Nephron progenitor cell (in vitro differentiated cells): ENCODE measurements around the gene OLFM2.

Source experiments
- DNase-seq: peaks from one replicate; pipeline ENCODE4 v3.0.0; 2021
- H3K27ac Mint-ChIP-seq: 2 replicates; pipeline ENCODE4 v1.8.0; 2021; ENCODE audit warnings: mild to moderate bottlenecking, moderate library complexity, mixed read lengths
- H3K27me3 Mint-ChIP-seq: 2 replicates; pipeline ENCODE4 v1.8.0; 2021; ENCODE audit warnings: mild to moderate bottlenecking, low read depth, mixed read lengths; ENCODE audit not compliant: poor library complexity
- H3K36me3 Mint-ChIP-seq: 2 replicates; pipeline ENCODE4 v1.8.0; 2021; ENCODE audit warnings: low read depth, mixed read lengths
- H3K4me1 Mint-ChIP-seq: 2 replicates; pipeline ENCODE4 v1.8.0; 2021; ENCODE audit warnings: mixed read lengths
- H3K4me3 Mint-ChIP-seq: 2 replicates; pipeline ENCODE4 v1.8.0; 2021; ENCODE audit warnings: mild to moderate bottlenecking, moderate library complexity, mixed read lengths
- H3K9me3 Mint-ChIP-seq: 2 replicates; pipeline ENCODE4 v1.8.0; 2021; ENCODE audit warnings: mild to moderate bottlenecking, moderate library complexity, mixed read lengths
- TF ChIP-seq, protein P1 (sequence below): fragments of 200-600 bp; sonication (generic); IDR thresholded peaks from 2 replicates; pipeline ENCODE4 v1.5.0; 2021; ENCODE audit warnings: antibody characterized with exemption

OLFM2 gene

DNA sequence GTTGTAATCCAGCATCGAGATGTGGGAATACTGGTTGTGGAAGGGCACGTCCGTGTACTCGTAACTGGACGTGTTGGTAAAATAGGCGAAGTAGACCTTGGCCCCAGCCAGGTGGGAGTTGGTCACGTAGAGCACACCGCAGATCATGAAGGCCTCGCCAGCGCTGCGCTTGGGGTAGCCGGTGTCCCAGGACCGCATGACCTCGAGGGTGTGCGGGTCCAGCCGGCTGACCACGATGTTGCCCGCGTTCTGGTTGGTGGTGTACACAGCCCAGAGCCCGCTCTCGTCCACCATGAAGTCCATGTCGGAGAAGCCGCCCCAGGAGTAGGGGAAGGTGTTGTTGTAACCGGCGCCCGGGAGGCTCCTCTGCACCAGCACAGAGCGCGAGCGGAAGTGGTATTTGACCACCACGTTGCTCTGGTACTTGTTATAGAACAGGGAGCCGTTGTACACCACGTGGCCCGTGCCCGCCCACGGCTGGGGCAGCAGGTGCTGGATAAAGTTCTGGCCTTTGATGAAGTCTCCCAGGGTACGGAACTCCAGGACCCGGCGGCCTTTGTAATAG is 82.0 kb downstream of the OLFM2 start:
- TF ChIP-seq, protein P1, sequence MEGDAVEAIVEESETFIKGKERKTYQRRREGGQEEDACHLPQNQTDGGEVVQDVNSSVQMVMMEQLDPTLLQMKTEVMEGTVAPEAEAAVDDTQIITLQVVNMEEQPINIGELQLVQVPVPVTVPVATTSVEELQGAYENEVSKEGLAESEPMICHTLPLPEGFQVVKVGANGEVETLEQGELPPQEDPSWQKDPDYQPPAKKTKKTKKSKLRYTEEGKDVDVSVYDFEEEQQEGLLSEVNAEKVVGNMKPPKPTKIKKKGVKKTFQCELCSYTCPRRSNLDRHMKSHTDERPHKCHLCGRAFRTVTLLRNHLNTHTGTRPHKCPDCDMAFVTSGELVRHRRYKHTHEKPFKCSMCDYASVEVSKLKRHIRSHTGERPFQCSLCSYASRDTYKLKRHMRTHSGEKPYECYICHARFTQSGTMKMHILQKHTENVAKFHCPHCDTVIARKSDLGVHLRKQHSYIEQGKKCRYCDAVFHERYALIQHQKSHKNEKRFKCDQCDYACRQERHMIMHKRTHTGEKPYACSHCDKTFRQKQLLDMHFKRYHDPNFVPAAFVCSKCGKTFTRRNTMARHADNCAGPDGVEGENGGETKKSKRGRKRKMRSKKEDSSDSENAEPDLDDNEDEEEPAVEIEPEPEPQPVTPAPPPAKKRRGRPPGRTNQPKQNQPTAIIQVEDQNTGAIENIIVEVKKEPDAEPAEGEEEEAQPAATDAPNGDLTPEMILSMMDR = no peak
- no peak overlapping the region for H3K27ac Mint-ChIP-seq
- no peaks in the 10 kb centered on the region for H3K9me3 Mint-ChIP-seq
- H3K27me3 Mint-ChIP-seq = peaks cover 12% of the 10 kb centered on the region
- peaks cover 57% of the 10 kb centered on the region for H3K4me1 Mint-ChIP-seq
- H3K4me3 Mint-ChIP-seq = peak overlapping the region; percentile 32
- DNase-seq = no peak
- peaks cover 35% of the 10 kb centered on the region for H3K36me3 Mint-ChIP-seq

DNA sequence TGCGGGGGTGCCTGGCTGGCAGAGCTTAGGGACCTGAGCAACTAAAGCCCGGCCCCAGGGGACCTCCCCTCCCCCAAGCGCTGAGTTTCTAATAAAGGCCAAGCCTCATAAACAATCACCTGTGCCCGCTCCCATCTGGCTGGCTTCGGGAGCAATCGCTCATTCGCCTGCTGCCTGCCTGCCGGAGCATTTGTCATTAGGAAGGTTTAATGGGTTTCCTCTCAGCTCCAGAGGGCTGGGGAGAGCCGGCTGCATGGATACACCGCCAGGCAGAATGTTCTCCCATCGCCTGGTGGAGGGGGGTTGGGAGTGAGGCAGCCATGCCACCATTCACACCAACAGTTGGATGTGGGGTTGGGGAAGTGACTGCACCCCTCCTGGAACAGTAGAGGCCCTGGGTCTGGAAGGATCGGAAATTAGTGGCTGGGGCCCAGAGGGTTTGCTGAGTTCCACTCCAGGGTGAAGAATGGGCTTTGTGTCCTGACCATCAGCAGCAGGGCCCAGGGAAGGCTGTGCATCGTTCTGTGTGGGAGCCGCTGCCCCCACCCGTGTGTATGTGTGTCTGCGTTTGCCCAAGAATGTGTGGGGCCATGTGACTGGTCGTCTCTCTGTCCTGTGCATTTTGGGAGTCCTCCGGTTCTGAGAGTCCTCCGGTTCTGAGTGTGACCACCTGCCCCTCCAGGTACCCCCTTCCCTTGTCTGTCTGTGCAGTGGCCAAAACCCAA is 85.9 kb downstream of the OLFM2 start:
- Mint-ChIP-seq H3K4me3 (peak overlapping the region; percentile 73), H3K4me1 (peaks cover 85% of the 10 kb centered on the region), H3K27me3 (peaks cover 3% of the 10 kb centered on the region), H3K36me3 (peaks cover 13% of the 10 kb centered on the region), H3K27ac (peak overlapping the region; percentile 99), H3K9me3 (no peaks in the 10 kb centered on the region)
- TF ChIP-seq, protein P1 = no peak
- peak; percentile 58 for DNase-seq

DNA sequence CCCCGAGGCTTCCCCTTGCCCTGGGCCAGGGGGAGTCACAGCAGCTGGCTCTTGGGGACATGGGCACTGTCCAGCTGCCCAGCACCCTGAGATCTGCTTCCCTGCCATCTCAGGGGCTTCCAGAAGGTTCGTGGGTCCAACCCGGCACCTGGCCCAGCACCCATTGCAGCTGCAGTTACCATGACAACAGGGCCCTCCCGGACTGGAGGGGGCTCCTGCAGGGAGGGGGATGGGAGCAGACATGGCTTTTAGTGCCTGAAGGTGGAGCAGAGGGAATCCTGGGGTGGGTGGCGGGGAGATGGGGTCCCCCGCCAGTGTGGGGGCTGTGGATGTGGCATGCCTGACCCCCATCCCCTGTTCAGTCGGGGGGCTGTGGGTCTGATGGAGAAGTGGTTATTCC is 86.5 kb downstream of the OLFM2 start:
- Mint-ChIP-seq H3K9me3 (no peaks in the 10 kb centered on the region), H3K36me3 (peaks cover 19% of the 10 kb centered on the region), H3K27ac (no peak overlapping the region), H3K4me1 (peaks cover 85% of the 10 kb centered on the region), H3K27me3 (peaks cover 3% of the 10 kb centered on the region), H3K4me3 (no peak overlapping the region)
- TF ChIP-seq, protein P1 = no peak
- no peak for DNase-seq

DNA sequence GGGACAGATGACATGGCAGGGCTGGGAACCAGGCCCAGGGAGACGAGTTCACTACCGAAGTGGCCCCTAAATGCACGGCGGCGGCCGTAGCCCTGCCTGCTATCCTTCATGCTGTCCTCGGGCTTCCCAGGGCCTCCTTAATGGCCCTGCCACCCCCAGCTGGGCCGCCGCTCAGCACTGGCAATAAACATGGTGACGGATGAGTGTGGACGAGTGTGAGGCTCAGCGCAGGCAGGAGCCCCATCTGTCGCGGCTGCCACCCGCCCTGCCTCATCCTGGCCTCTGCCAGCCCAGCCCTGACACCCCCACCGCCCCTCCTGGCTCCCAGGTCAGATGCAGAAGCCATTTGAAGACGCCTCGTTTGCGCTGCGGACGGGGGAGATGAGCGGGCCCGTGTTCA is 87.6 kb downstream of the OLFM2 start:
- Mint-ChIP-seq H3K36me3 (peaks cover 22% of the 10 kb centered on the region), H3K4me1 (peaks cover 77% of the 10 kb centered on the region), H3K27ac (peak overlapping the region; percentile 78), H3K27me3 (peaks cover 3% of the 10 kb centered on the region), H3K9me3 (no peaks in the 10 kb centered on the region), H3K4me3 (no peak overlapping the region)
- DNase-seq = peak; percentile 62
- TF ChIP-seq, protein P1 = no peak

DNA sequence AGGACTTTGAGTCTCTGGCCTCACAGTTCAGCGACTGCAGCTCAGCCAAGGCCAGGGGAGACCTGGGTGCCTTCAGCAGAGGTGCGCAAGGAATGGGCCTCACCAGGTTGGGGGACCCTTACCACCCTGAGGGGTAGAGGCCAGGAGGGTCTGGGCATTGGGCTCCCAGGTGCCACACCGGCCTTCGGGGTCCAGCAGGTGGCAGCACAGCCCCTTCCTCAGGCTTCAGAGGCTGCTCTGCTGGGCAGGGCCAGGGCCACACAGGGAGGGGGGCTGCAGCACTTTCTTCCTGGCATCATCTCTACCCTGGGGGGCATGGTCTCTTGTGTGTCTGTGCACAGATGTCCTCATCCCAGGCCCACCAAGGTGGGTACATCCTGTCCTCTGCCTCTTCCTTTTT is 88.3 kb downstream of the OLFM2 start:
- peak; percentile 65 for DNase-seq
- TF ChIP-seq, protein P1 = peak; percentile 61
- Mint-ChIP-seq H3K27ac (peak overlapping the region; percentile 69), H3K36me3 (peaks cover 25% of the 10 kb centered on the region), H3K9me3 (no peaks in the 10 kb centered on the region), H3K27me3 (peaks cover 3% of the 10 kb centered on the region), H3K4me3 (no peak overlapping the region), H3K4me1 (peaks cover 70% of the 10 kb centered on the region)
